ENCODE data around the gene PROSER2. TPM values are rescaled to one million over a fixed set of nuclear protein-coding genes. Genes with fewer than 3 reads are reported as not detected.

PROSER2 gene
- total RNA-seq, 1 experiment from 2014 or later: 10.6 TPM

GRCh38 chr10:11831520-11831951 is 8.4 kb downstream of the PROSER2 start:
- Mint-ChIP-seq H3K4me1 (peaks cover 30 to 34% of the 10 kb centered on the region in 2 experiments), H3K4me3 (no peak overlapping the region), H3K27me3 (ENCODE audit: low read depth) (no peaks in the 10 kb centered on the region; the same call in 1 of the 2 replicates), H3K27ac (peak overlapping the region; percentile 2 to 76 (median 24); a peak in 5 of 7 replicates), H3K36me3 (ENCODE audit: insufficient read depth in 1 of 3, low read depth in 3 of 3) (peaks cover 0 to 4% (median 0%) of the 10 kb centered on the region in 3 experiments; a peak in 1 of 7 replicates), H3K9me3 (no peaks in the 10 kb centered on the region)
- H3K4me1 ChIP-seq (ENCODE audit: insufficient read depth, low read length): peaks cover 7% of the 10 kb centered on the region; the same call in 1 of the 2 replicates
- H2BK5ac ChIP-seq (ENCODE audit: insufficient read length, low read length): no peak overlapping the region
- no peak overlapping the region for H4K91ac ChIP-seq (ENCODE audit: insufficient read length, low read depth, low read length)
- H3K23me2 ChIP-seq (ENCODE audit: insufficient read length, low read depth, low read length, poor library complexity, severe bottlenecking): no peaks in the 10 kb centered on the region
- no peaks in the 10 kb centered on the region for H3K27me3 ChIP-seq (ENCODE audit: insufficient read depth, low read length)
- no peak overlapping the region for H3K18ac ChIP-seq (ENCODE audit: insufficient read length, low read depth, low read length)
- TF ChIP-seq, protein P1, sequence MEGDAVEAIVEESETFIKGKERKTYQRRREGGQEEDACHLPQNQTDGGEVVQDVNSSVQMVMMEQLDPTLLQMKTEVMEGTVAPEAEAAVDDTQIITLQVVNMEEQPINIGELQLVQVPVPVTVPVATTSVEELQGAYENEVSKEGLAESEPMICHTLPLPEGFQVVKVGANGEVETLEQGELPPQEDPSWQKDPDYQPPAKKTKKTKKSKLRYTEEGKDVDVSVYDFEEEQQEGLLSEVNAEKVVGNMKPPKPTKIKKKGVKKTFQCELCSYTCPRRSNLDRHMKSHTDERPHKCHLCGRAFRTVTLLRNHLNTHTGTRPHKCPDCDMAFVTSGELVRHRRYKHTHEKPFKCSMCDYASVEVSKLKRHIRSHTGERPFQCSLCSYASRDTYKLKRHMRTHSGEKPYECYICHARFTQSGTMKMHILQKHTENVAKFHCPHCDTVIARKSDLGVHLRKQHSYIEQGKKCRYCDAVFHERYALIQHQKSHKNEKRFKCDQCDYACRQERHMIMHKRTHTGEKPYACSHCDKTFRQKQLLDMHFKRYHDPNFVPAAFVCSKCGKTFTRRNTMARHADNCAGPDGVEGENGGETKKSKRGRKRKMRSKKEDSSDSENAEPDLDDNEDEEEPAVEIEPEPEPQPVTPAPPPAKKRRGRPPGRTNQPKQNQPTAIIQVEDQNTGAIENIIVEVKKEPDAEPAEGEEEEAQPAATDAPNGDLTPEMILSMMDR (conservative IDR thresholded peaks at IDR 0.05): no peak
- no peak overlapping the region for H4K8ac ChIP-seq (replicated peaks; ENCODE audit: insufficient read length, low read depth, low read length)
- H3K9me3 ChIP-seq (ENCODE audit: control insufficient read depth, low read depth, low read length): no peaks in the 10 kb centered on the region
- H2BK120ac ChIP-seq (ENCODE audit: low read depth, low read length, poor library complexity, severe bottlenecking): no peak overlapping the region
- no peaks in the 10 kb centered on the region for H4K20me1 ChIP-seq (ENCODE audit: control insufficient read depth, insufficient read depth, insufficient read length)
- no CpG with 5 or more reads among the region's 7 CpGs for WGBS (ENCODE audit: extremely low coverage, insufficient read length, low lambda C conversion rate)
- no peak overlapping the region for H2BK20ac ChIP-seq (ENCODE audit: low read depth, low read length, poor library complexity, severe bottlenecking)
- H3K9ac ChIP-seq (ENCODE audit: extremely low read depth, insufficient read length, low read length): no peak overlapping the region
- no peak overlapping the region for H3K56ac ChIP-seq (ENCODE audit: insufficient read length, low read depth, low read length)
- no peak overlapping the region for H2AK5ac ChIP-seq (ENCODE audit: insufficient read length, low read length)
- H2BK12ac ChIP-seq (ENCODE audit: insufficient read length, low read depth, low read length): no peak overlapping the region
- no peak overlapping the region for H2AFZ ChIP-seq (ENCODE audit: low read length)
- no peak overlapping the region for H3K23ac ChIP-seq (ENCODE audit: insufficient read length, low read depth, low read length)
- H2BK15ac ChIP-seq (ENCODE audit: low read depth, low read length): no peak overlapping the region
- no peaks in the 10 kb centered on the region for H3K79me2 ChIP-seq (ENCODE audit: insufficient read depth, low read length)
- H3K4me2 ChIP-seq (ENCODE audit: insufficient read depth, insufficient read length, low read length): no peak overlapping the region
- H3T11ph ChIP-seq (ENCODE audit: low read length): no peak overlapping the region
- H3K4ac ChIP-seq (ENCODE audit: low read depth, low read length): no peak overlapping the region
- no peaks in the 10 kb centered on the region for H3K79me1 ChIP-seq (ENCODE audit: insufficient read depth, low read depth, low read length, poor library complexity, severe bottlenecking)
- no peak overlapping the region for H3K14ac ChIP-seq (ENCODE audit: insufficient read depth, low read length)
- DNase-seq: no peak
- no peak overlapping the region for H4K5ac ChIP-seq (ENCODE audit: insufficient read length, low read depth, low read length)
- H3K27ac ChIP-seq (ENCODE audit: insufficient read length, low read depth, low read length): no peak overlapping the region
